K562 (cell line): ENCODE data around the gene STAG2.

Source experiments
- CCAR2 ChIP-seq: fragments of 200-400 bp; formaldehyde crosslinking; IDR thresholded peaks from 2 replicates; pipeline ENCODE4 v1.6.1; 2017; ENCODE audit warnings: mild to moderate bottlenecking, low read depth, low read length
- CREB1 ChIP-seq, 2 experiments: sonication (generic) in 1 of 2; formaldehyde crosslinking in 1 of 2; IDR thresholded peaks; 2 replicates each; pipeline versions ENCODE4 v1.6.1 to v1.8.0; 2012 to 2022; ENCODE audit warnings: inconsistent platforms in 1 of 2, mild to moderate bottlenecking in 1 of 2, missing genetic modification reagents in 1 of 2, moderate library complexity in 1 of 2
- DPF2 ChIP-seq: fragments of 450-650 bp; IDR thresholded peaks from 2 replicates; pipeline ENCODE4 v1.6.1; 2016
- FOSL1 ChIP-seq: fragments of 200-800 bp; sonication (Bioruptor generic); conservative IDR thresholded peaks from 2 replicates; pipeline ENCODE4 v1.6.1; 2016; ENCODE audit warnings: missing genetic modification characterization, missing compliant biosample characterization
- HDAC8 ChIP-seq: fragments of 450-650 bp; IDR thresholded peaks from 2 replicates; pipeline ENCODE4 v1.6.1; 2016; ENCODE audit warnings: mild to moderate bottlenecking, missing genetic modification characterization, moderate library complexity, missing compliant biosample characterization
- MIER1 ChIP-seq: fragments of 450-650 bp; IDR thresholded peaks from 2 replicates; pipeline ENCODE4 v1.6.1; 2016; ENCODE audit warnings: antibody characterized with exemption, mild to moderate bottlenecking, low read depth
- NFIC ChIP-seq: fragments of 450-650 bp; IDR thresholded peaks from 2 replicates; pipeline ENCODE4 v1.6.1; 2017; ENCODE audit warnings: mild to moderate bottlenecking, inconsistent platforms
- POLR2B ChIP-seq: fragments of 450-650 bp; IDR thresholded peaks from 2 replicates; pipeline ENCODE4 v1.6.1; 2018; ENCODE audit warnings: low read depth; ENCODE audit not compliant: partially characterized antibody
- PRPF4 ChIP-seq: fragments of 200-400 bp; formaldehyde crosslinking; IDR thresholded peaks from one replicate; pipeline ENCODE4 v1.6.1; 2017; ENCODE audit warnings: low read length, low read depth, mild to moderate bottlenecking; ENCODE audit not compliant: insufficient read depth, poor library complexity, severe bottlenecking
- TAF1 ChIP-seq: IDR thresholded peaks from 2 replicates; pipeline ENCODE4 v1.6.1; 2011; ENCODE audit warnings: mild to moderate bottlenecking, low read length, moderate library complexity; ENCODE audit not compliant: insufficient read depth, control insufficient read depth, severe bottlenecking; ENCODE audit errors: extremely low read depth
- ZFP1 ChIP-seq: fragments of 450-650 bp; formaldehyde crosslinking; IDR thresholded peaks from 2 replicates; pipeline ENCODE4 v1.4.0; 2020; ENCODE audit warnings: mild to moderate bottlenecking, mixed read lengths
- ZNF23 ChIP-seq: fragments of 250-450 bp; sonication (Bioruptor Pico); IDR thresholded peaks from 2 replicates; pipeline ENCODE4 v1.4.0; 2020; ENCODE audit warnings: mild to moderate bottlenecking
- TF ChIP-seq, protein P1 (sequence below): fragments of 450-650 bp; formaldehyde crosslinking; IDR thresholded peaks from 2 replicates; pipeline ENCODE4 v1.4.0; 2022; ENCODE audit warnings: missing genetic modification characterization

DNA sequence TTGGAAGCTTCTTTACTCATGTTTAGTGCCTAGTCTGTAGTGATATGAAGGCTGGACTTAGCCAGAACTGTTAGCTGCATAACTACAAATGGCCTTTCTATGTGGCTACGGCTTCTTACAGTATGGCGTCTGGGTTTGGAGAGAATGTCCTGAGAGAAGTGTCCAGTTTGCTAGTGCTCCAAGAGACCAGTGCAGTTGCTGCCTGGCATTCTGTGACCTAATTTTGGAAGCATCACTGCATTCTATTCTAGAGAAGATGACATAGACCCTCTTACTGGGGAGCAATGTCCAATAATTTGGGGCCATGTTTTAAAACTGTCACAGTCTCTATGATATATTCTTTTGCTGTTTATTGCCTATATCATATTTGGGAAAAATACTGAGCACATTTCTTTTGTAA, 74.2 kb downstream of the STAG2 start:
- TF ChIP-seq PRPF4: no peak
- TF ChIP-seq HDAC8 (tag): no peak
- TF ChIP-seq MIER1: no peak
- TF ChIP-seq CCAR2: no peak
- no peak for TF ChIP-seq ZFP1 (CRISPR knock-in tag)
- TF ChIP-seq ZNF23 (CRISPR knock-in tag): no peak
- TF ChIP-seq DPF2: no peak
- no peak for TF ChIP-seq TAF1
- no peak for TF ChIP-seq CREB1 (IDR thresholded peaks at IDR 0.05)
- no peak for TF ChIP-seq CREB1 (CRISPR knock-in tag; IDR thresholded peaks at IDR 0.05)
- no peak for TF ChIP-seq FOSL1
- no peak for TF ChIP-seq NFIC
- TF ChIP-seq, protein P1, sequence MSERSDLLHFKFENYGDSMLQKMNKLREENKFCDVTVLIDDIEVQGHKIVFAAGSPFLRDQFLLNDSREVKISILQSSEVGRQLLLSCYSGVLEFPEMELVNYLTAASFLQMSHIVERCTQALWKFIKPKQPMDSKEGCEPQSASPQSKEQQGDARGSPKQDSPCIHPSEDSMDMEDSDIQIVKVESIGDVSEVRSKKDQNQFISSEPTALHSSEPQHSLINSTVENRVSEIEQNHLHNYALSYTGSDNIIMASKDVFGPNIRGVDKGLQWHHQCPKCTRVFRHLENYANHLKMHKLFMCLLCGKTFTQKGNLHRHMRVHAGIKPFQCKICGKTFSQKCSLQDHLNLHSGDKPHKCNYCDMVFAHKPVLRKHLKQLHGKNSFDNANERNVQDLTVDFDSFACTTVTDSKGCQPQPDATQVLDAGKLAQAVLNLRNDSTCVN (CRISPR knock-in tag): no peak
- TF ChIP-seq POLR2B: no peak
